Dermis blood vessel endothelial cell (primary cell): ENCODE data around the gene FRG1. TPM values are rescaled to one million over a fixed set of nuclear protein-coding genes. Genes with fewer than 3 reads are reported as not detected.
"Not testable (repeated sequence)": the region's sequence is repeated elsewhere in the genome, so short reads cannot be mapped to it uniquely, and the experiment has no call there.

Experiments used
- DNase-seq: peaks from one replicate; pipeline ENCODE4 v3.0.0; 2010
- total RNA-seq: library from RNA; depleted of rRNA; stranded (reverse); fragments of >200 nt; gene quantifications from 2 replicates; pipeline ENCODE4 v1.2.3, GENCODE V29; 2014

The FRG1 gene
- 47.0 and 47.9 TPM in 2 replicates for total RNA-seq

DNA sequence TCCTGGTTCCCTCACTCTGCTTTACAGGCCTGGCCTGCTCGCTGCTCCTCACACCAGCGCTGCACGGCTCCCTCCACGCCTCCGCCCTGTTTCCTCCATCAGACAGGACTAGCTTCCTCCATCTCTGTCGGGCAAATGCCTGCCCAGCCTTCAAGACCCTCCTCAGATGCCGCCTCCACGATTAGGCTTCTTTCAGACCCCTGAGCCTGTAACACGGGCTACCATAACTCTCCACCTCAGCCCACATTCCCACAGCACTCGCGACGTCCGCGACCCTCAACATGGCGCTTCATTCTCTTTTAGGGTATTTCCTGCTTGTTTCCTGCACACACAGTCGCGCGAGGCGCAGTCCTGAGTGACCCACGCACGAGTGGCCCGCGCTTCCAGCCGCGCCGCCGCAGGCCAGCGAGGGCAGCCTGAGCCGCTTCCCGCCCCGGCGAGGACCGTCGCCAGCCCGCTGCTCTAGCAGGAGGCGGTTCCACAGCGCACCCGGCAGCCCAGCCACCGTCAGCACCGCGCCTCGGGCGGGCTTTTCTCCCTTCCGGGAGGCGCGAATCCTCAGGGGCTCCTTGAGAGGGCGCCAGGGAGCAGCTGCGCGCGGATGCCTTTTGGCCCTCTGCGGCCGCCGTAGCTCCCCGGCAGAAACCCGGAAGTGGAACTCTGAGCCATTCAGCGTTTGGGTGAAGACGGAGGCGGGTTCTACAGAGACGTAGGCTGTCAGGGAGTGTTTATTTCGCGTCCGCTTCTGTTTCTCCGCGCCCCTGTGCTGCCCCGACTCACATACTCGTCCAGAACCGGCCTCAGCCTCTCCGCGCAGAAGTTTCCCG is at the start of gene FRG1:
Gene FRG1 (plus strand): TSS at position 695 of the 827 bp plus-strand sequence. CDS start 138 bp downstream, outside the sequence.
- DNase-seq = peak; percentile 97

DNA sequence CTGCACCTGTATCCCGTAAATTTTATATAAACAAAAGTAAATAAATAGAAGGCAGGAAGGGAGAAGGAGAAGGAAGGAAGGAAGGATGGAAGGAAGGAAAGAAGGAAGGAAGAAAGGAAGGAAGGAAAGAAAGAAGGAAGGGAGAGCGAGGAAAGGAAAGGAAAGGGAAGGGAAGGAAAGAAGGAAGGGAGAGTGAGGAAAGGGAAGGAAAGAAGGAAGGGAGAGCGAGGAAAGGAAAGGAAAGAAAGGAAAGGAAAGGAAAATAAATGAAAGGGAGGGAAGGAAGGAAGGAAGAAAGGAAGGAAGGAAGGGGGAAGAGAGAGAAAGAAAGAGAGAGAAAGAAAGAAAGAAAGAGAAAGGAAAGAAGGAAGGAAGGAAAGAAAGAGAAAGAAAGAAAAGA is 43.0 kb upstream of the FRG1 start:
- DNase-seq = no peak

DNA sequence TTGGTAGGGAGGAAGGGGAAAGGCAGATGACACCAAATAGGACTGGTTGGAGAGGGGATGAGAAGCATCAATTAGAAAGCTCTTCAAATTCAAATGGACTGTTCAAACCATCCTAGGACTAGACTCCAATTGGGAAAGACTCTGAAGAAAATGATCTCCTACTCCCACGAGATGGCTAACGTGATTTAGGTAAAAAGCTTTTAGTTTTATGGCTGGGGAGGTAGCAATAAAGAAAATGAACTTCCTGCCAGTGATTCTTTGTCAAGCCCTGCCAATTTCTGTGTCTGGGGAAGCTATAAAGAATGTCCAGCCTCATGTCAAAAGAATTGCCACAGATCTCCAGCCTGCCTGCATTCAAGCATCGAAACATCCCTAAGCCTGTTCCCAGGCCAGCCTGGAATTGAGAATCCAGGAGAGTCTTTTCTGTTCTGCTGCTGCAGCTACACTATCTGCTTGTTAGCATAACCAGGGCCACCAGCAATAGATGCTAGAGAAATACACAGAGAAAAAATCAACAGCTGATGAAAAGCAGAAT is 41.1 kb upstream of the FRG1 start:
- DNase-seq = not testable (repeated sequence)

DNA sequence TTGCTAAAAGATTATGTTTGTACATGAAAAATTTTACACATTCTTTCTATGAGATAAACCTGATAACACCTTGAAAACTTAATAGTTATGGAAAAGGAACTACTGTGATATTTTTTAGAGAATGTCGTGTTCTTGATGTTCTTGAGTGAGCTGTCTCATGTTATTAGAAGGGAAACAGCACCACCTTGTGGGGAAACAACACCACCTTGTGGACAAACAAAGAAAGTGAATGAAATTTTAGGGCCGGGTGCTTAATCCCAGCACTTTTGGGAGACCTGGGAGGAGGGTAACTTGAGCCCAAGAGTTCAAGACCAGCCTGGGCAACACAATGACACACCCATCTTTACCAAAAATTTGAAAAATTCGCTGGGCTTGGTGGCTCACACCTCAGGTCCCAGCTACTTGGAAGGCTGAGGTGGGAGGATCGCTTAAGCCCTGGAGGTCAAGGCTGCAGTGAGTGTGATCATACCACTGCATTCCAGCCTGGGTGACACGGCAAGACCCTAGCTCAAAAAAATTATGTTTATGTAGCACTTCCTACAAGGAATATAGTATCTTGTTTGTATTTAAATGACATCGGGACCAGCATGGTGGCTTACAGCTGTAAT is 36.1 kb upstream of the FRG1 start:
- peak; percentile 78 for DNase-seq

DNA sequence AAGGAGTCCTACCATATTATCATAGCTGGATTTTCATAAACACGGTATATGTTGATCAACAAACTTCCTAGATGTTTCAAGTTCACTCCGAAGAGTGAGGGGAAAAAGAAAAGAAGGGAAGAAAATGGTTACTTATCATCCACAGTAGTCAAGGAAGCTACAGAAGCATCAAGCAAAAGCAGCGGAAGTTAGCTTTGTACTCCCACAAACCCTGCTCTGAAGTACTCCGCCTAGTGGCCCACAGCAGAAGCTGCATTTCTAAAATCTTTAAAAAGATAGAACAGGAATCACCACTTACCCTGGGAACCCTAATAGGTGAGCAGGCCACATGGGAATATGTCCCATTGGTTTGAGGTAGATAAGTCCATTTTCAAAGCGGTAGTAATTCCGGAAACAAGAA is 28.5 kb upstream of the FRG1 start:
- DNase-seq = peak; percentile 9

DNA sequence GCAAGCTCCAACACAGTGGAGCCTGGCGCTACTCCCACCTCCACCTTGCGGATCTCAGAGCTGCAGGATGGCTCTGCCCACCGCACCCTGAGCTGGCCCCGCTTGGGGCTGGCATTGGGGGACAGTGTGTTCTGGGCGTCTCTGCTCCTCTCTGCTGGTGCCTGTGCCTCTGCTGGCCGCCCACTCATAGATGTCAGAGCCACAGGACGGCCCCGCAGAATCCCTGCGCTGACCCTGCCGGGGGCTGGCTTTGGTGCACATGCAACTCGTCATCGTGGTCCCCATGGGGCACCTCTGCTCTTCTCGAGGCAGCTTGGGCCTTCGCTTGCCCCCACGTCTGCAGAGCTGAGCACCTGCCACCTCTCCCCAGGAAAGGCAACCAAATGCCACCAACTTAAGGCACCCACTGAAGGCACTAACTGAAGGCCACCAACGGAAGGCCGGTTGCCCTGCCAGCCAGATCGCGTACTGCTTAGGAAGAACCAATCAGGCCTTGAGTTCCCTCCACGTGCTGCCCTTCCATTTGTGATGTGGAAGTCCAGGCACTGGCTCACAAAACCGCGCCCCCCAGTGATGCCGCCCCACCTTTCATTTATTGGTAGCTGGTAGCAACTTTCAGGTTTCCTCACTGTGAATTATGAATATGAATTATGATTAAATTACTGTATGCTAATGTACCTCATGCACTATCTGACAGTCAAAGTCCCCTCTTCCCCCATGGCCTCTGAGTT is 23.3 kb upstream of the FRG1 start:
- DNase-seq = no peak

DNA sequence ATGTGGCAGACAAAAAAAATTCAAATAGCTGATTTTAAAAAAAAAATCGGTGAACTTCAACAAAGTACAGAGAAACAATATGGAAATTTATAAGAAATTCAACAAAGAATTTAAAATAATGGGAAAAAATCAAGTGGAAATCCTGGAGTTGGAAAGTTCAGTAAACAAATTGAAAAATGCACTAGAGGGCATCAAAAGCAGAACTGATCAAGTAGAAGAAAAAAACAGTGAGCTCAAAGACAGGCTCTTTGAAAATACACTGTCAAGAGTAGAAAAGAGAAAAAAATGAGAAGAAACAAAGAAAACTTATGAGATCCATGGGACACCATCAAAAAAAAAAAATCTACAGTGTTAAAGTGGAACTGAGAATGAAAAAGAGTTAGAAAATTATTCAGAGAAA is 19.6 kb upstream of the FRG1 start:
- DNase-seq = no peak

DNA sequence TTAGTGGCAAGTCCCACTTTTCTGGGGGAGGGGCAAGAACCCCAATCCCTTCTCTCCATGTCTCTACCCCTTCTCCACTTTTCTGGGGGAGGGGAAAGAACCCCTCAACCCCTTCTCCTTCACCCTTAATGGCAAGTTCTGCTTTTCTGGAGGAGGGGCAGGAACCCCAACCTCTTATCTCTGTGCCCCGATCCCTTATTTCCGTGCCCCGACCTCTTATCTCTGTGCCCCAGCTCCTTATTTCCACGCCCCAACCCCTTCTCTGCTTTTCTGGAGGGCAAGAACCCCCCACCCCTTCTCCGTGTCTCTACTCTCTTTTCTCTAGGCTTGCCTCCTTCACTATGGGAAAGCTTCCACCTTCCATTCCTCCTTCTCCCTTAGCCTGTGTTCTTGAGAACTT is 13.9 kb upstream of the FRG1 start:
- not testable (repeated sequence) for DNase-seq

DNA sequence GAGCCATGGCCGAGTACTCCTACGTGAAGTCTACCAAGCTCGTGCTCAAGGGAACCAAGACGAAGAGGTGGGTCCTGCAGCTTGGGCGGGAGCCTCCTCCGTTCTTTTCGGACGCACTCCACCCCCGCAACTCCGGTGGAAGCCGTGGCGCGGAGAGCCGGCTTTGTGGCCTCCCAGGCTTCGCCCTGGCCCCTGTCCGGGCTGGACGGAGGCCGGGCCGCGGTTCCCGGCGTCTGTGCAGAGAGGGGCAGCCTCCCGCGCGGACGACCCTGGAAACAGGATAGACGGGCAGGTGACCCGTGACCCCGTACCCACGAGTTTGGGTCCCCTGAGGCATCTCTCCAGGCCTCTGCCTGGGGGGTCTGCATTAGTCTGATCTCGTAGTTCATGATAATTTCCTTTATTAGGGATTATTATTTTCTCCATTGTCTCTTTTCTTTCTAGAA is 356 bp downstream of the FRG1 start:
- DNase-seq = no peak

DNA sequence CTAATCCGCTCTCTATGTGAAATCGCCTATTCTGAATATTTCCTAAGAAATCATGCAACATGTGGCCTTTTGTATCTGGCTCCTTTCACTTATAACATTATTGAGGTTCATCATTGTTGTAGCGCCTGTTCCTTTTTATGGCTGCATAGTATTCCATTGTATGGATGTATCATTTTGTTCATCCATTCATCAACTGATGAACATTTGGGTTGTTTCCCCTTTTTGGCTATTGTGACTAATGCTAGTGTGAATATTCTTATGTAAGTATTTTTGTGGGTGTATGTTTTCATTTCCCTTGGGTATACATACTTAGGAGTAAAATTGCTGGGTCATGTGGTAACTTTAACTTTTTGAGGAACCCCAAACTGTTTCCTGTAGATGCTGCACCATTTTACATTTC is 1.7 kb downstream of the FRG1 start:
- not testable (repeated sequence) for DNase-seq

DNA sequence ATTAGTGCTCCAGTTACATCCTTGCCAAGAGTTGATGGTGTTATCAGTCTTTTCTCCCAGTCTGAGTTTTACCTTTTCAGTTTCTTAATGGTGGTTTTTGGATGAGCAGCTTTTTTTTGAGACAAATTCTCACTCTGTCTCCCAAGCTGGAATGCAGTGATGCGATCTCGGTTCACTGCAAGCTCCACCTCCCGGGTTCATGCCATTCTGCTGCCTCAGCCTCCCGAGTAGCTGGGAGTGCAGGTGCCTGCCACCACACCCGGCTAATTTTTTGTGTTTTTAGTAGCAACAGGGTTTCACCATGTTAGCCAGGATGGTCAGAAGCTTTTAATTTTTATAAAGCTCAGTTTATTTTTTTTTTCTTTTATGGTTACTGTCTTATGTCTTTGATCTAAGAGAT is 3.4 kb downstream of the FRG1 start:
- DNase-seq = not testable (repeated sequence)

DNA sequence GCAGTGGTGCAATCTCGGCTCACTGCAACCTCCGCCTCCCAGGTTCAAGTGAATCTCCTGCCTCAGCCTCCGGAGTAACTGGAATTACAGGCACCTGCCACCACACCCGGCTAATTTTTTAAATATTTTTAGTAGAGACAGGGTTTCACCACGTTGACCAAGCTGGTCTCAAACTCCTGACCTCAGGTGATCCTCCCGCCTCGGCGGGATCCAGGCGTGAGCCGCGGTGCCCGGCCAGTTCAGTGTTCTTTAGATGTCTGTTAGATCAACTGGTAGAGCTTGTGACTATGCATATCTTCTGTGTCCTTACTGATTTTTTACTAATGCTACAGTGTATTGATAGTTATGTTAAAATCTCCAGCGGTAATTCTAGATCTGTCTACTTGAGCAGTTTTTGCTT is 6.2 kb downstream of the FRG1 start:
- not testable (repeated sequence) for DNase-seq

DNA sequence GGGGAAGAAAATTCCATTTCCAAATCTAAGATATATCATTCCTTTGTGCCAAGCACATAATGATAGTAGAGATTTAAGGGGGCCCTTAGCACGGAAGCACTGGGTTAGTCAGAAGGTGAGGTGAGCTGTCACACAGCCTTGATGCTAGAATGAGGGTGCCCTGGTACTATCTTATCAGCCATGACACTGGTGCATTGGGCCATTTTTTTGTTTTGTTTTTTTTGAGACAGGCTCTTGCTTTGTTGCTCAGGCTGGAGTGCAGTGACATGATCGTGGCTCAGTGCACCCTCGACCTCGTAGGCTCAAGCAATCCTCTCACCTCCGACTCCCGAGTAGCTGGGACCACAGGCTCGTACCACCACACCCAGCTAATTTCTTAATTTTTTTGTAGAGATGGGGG is 7.8 kb downstream of the FRG1 start:
- not testable (repeated sequence) for DNase-seq

DNA sequence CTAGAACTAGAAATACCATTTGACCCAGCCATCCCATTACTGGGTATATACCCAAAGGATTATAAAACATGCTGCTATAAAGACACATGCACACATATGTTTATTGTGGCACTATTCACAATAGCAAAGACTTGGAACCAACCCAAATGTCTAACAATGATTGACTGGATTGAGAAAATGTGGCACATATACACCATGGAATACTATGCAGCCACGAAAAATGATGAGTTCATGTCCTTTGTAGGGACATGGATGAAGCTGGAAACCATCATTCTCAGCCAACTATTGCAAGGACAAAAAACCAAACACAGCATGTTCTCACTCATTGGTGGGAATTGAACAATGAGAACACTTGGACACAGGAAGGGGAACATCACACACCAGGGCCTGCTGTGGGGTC is 28.6 kb downstream of the FRG1 start:
- not testable (repeated sequence) for DNase-seq

DNA sequence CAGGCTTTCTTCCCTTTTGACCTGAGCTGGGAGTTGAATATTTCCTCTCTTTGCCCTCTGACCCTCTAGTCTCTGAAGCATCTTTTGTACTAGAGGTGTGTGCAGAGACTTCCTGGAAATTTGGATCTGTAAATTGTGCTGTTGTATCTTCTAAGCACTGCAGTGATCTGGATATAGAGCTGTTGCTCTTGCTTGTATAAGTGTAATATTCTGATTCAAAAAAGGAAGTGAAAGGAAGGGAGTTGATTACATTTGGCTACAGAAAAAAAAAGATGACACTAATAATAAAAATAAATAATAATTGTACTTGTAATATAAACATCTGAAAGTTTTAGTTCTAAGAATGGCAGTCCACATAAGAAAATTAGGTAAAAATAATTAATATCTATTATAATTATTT is 33.0 kb downstream of the FRG1 start:
- no peak for DNase-seq

DNA sequence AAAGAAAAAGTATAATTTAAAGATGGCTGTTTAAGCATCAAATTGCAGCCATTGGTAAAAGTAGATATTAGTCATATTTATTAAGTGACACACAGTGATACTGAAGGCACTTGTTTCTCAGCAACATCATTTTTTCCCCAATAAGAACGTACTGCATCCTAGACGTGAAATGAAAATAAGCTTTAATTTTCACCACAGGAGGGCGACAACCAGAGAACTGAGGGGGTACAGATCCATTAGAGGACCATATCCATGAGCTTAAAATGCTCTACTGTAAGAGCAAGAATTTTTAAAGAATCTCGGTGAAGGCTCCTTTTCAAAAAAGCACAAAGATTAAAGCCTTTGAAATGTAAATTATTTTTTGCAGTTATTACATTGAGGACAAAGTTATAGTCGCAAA is 33.4 kb downstream of the FRG1 start:
- DNase-seq = peak; percentile 34

DNA sequence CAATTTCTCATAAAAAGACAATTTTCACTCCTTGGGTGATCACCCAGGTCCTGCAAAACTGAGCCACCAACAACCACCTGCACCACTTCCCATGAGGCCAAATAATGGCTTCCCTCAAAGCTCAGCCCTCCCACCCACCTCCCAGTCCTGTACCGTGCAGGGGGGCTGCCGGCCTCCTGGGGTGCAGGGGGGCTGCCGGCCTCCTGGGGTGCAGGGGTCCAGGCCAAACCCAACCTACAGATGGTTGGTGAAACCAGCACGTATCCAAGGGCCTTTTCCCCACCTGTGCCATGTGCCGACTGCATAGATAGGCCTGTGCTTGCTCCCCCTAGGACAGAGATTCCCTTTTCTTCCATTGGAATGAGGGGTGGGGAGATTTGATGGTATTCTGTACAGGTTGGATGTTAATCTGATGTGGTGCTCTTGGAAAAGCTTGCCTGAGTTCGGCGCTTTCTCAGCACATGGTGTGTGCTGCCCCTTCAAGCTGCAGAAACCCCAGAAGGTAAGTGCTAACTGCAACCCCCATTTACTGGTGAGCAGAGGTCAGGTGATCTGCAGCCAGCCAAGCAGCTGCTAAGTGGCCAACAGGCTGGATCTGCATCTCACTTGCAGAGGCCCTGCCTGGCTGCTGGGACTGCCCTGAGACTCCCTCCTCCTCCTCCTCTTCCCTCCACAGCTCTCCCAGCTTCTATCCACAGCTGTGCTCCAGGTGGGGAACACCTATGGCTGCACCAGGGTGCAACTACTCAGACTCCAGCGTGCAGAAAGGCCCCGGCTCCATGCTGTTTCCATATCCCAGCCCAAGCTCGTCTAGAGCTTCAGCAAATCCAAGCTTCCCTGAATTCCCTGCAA is 38.8 kb downstream of the FRG1 start:
- no peak for DNase-seq

DNA sequence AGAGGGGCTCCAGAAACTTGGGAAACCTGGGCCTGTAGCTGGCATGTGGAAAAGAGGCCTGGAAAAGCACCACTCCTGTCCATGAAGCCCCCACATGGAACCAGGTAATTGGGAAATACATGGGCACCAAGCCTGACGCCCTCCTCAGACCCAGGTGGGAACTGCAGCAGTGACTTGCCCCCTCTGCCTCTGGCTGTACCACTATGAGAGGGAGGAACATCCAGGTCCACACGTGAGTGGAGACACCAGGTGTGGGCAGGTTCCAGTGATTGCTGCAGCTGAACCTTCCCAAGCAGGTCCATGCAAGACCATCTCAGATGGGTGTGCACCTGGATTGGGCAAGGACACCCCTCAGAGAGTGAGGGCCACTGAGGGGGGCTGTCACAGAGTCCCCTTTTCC is 39.6 kb downstream of the FRG1 start:
- not testable (repeated sequence) for DNase-seq

DNA sequence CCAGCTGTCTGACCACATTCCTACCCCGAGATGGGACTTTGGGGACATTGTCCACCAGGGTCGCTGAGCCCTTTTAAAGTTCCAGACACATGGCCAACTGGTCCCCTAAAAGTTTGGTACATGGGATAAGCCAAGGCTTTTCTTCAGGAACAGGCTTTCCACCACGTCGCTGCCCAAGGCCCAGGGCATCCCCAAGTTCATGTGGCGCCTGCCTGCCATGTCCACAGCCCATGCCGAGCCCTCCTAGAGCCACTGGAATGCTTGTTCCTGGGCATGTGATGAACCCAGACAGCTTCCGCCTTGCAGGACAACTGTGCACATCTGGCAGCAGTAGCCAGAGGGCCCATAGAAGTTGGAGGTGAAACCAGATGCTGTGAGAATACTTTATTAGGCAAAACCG is 41.3 kb downstream of the FRG1 start:
- no peak for DNase-seq

DNA sequence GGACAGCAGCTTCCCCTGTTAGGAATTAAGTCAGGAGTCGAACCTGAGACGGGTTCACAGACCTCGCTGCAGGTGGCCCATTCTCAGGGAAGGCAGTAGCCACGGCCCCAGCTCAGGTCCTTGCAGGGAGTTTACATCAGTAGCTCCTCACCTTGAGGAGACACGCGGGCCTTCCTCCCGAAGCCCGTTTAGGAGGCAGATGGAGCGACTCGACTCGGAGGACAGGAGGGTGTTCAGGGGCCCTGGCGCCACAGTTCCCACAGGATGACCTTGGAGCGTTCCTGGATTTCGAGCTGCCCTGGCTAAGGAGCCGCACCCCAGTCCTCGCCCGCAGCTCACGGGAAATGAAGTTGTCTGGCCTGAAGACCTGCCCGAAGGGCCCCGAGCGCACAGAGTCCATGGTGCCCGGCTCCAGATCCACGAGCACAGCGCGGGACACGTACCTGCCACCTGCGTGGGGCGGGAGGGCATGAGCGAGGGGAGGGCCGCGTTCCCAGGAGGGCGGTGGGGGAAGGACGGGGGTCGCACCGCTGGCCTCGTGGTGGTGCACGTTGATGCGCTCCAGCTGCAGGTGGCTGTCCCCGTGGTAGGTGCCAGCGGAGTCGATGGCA is 43.3 kb downstream of the FRG1 start:
- not testable (repeated sequence) for DNase-seq

DNA sequence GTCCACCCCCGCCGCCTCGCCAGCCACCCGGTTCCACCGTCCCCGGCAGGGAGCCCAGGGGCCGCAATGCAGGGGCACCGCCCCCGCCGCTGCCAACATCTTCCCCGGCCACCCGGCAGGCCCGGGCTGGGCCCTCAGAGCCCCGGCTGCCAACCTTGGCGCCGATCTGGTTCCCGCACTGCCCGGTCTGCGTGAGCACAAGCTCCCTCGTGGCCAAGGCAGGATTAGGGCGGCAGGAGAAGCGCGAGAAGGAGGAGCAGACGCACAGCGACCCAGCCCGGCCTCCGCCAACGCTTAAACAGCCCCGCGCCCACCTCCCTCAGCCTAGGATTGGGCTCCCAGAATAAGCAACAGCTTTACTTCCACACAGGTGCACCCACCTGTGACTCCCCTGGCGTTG is 44.0 kb downstream of the FRG1 start:
- DNase-seq = not testable (repeated sequence)
